SK-N-SH (cell line): ENCODE results near the gene PWP1. TPM values are rescaled to one million over a fixed set of nuclear protein-coding genes. Genes with fewer than 3 reads are reported as not detected.

ENCODE experiments used
- CTCF ChIA-PET: fragments of 300-600, 350-600 bp; formaldehyde crosslinking; extraction: SDS; loops from one replicate; lab custom pipeline; 2021; lab: Yijun Ruan, JAX
- POLR2A ChIA-PET: fragments of 350-600 bp; sonication (Branson Sonifier 250); formaldehyde crosslinking; extraction: SDS; loops from one replicate; lab custom pipeline; 2020; ENCODE audit warnings: antibody characterized with exemption, inconsistent platforms; lab: Yijun Ruan, JAX
- DNase-seq: peaks from one replicate; pipeline ENCODE4 v3.0.0; 2012
- H2AFZ ChIP-seq: fragments of 200-600 bp; sonication (generic); 2 replicates; pipeline ENCODE4 v1.8.1; 2016; ENCODE audit warnings: antibody characterized with exemption, mild to moderate bottlenecking, low read depth
- H3F3A ChIP-seq: fragments of 200-600 bp; sonication (generic); replicated peaks from 2 replicates; pipeline ENCODE3; 2016; ENCODE audit warnings: antibody characterized with exemption, mild to moderate bottlenecking; ENCODE audit not compliant: insufficient read depth
- H3K27ac ChIP-seq, 2 experiments: fragments of 200-500 bp in 1 of 2; fragments of 200-600 bp in 1 of 2; sonication (Bioruptor generic) in 1 of 2; sonication (generic), shearing (Covaris generic) in 1 of 2; 2 replicates each; pipeline versions ENCODE4 v1.5.1 to v1.6.1; 2014 to 2016; ENCODE audit warnings: low read depth in 2 of 2, inconsistent platforms in 1 of 2, low read length in 1 of 2, mild to moderate bottlenecking in 1 of 2, mixed read lengths in 1 of 2
- H3K27me3 ChIP-seq: fragments of 200-600 bp; sonication (generic), shearing (Covaris generic); 2 replicates; pipeline ENCODE4 v1.6.1; 2016; ENCODE audit warnings: mixed run types; ENCODE audit not compliant: insufficient read depth
- H3K36me3 ChIP-seq, 2 experiments: fragments of 200-500 bp in 1 of 2; fragments of 200-600 bp in 1 of 2; sonication (Bioruptor generic) in 1 of 2; sonication (generic) in 1 of 2; replicated peaks in 1 of 2; 2 replicates each; pipeline versions ENCODE3 to v1.5.1; 2014 to 2016; ENCODE audit warnings: low read length in 1 of 2, mild to moderate bottlenecking in 1 of 2; ENCODE audit not compliant: insufficient read depth in 2 of 2, control insufficient read depth in 1 of 2
- H3K4me1 ChIP-seq, 2 experiments: fragments of 200-500 bp in 1 of 2; fragments of 200-600 bp in 1 of 2; sonication (Bioruptor generic) in 1 of 2; sonication (generic), shearing (Covaris generic) in 1 of 2; 2 replicates each; pipeline versions ENCODE4 v1.5.1 to v1.6.1; 2014 to 2016; ENCODE audit warnings: low read depth in 1 of 2, low read length in 1 of 2, mixed run types in 1 of 2; ENCODE audit not compliant: insufficient read depth in 2 of 2, control insufficient read depth in 1 of 2
- H3K4me2 ChIP-seq: fragments of 200-600 bp; sonication (generic), shearing (Covaris generic); 2 replicates; pipeline ENCODE4 v1.6.1; 2017; ENCODE audit warnings: mixed run types
- H3K4me3 ChIP-seq, 2 experiments: fragments of 200-500 bp in 1 of 2; fragments of 200-600 bp in 1 of 2; sonication (Bioruptor generic) in 1 of 2; sonication (generic), shearing (Covaris generic) in 1 of 2; 2 replicates each; pipeline versions ENCODE4 v1.5.1 to v1.8.1; 2014 to 2016; ENCODE audit warnings: low read depth in 2 of 2, inconsistent platforms in 1 of 2, low read length in 1 of 2, mild to moderate bottlenecking in 1 of 2, mixed read lengths in 1 of 2, moderate library complexity in 1 of 2
- H3K79me2 ChIP-seq: fragments of 200-600 bp; sonication (generic); 2 replicates; pipeline ENCODE4 v1.8.1; 2017; ENCODE audit warnings: mild to moderate bottlenecking; ENCODE audit not compliant: insufficient read depth
- H3K9ac ChIP-seq: fragments of 200-600 bp; sonication (generic); 2 replicates; pipeline ENCODE4 v1.6.1; 2017; ENCODE audit warnings: mixed run types
- H3K9me2 ChIP-seq: fragments of 200-600 bp; sonication (generic); 2 replicates; pipeline ENCODE4 v1.6.1; 2017; ENCODE audit warnings: mixed run types
- H3K9me3 ChIP-seq: fragments of 200-600 bp; sonication (generic); 2 replicates; pipeline ENCODE4 v1.6.1; 2017; ENCODE audit warnings: mixed run types, mild to moderate bottlenecking, moderate library complexity
- H4K20me1 ChIP-seq: fragments of 200-600 bp; sonication (generic); 2 replicates; pipeline ENCODE4 v1.6.1; 2017; ENCODE audit warnings: mild to moderate bottlenecking, mixed run types; ENCODE audit not compliant: insufficient read depth
- CHD2 ChIP-seq: fragments of 150-350 bp; IDR thresholded peaks from 2 replicates; pipeline ENCODE4 v1.6.1; 2018; ENCODE audit warnings: low read length; ENCODE audit not compliant: partially characterized antibody
- EZH2phosphoT487 ChIP-seq: fragments of 200-600 bp; sonication (generic); IDR thresholded peaks from 2 replicates; pipeline ENCODE4 v1.6.1; 2017; ENCODE audit warnings: low read depth, mixed run types, mild to moderate bottlenecking, antibody characterized with exemption, moderate library complexity, borderline replicate concordance
- FOXJ3 ChIP-seq: sonication (generic); formaldehyde crosslinking; IDR thresholded peaks from 2 replicates; pipeline ENCODE4 v1.5.1; 2020; ENCODE audit warnings: mild to moderate bottlenecking, missing genetic modification reagents
- FOXM1 ChIP-seq: IDR thresholded peaks from 2 replicates; pipeline ENCODE4 v1.4.0; 2012; ENCODE audit warnings: low read depth, mild to moderate bottlenecking
- GABPA ChIP-seq: IDR thresholded peaks from 2 replicates; pipeline ENCODE4 v1.4.0; 2012; ENCODE audit warnings: low read depth, mild to moderate bottlenecking
- GATA2 ChIP-seq: sonication (generic); formaldehyde crosslinking; IDR thresholded peaks from 2 replicates; pipeline ENCODE4 v1.5.0; 2020; ENCODE audit warnings: mild to moderate bottlenecking, missing genetic modification reagents
- MEF2A ChIP-seq: IDR thresholded peaks from 2 replicates; pipeline ENCODE4 v1.4.0; 2012; ENCODE audit warnings: low read depth, borderline replicate concordance
- MXI1 ChIP-seq: IDR thresholded peaks from 2 replicates; pipeline ENCODE4 v1.6.1; 2012; ENCODE audit warnings: mild to moderate bottlenecking, low read depth, low read length, improper control_type of control experiment
- NRF1 ChIP-seq: IDR thresholded peaks from 2 replicates; pipeline ENCODE4 v1.6.1; 2012; ENCODE audit warnings: low read depth, mild to moderate bottlenecking, low read length
- POLR2AphosphoS5 ChIP-seq: IDR thresholded peaks from 2 replicates; pipeline ENCODE4 v1.6.1; 2012; ENCODE audit warnings: low read depth, low read length
- RCOR1 ChIP-seq: fragments of 150-350 bp; IDR thresholded peaks from 2 replicates; pipeline ENCODE4 v1.6.1; 2017; ENCODE audit warnings: antibody characterized with exemption, low read length
- RFX5 ChIP-seq: IDR thresholded peaks from 2 replicates; pipeline ENCODE4 v1.6.1; 2012; ENCODE audit warnings: mild to moderate bottlenecking, improper control_type of control experiment, low read length
- SIN3A ChIP-seq: IDR thresholded peaks from 2 replicates; pipeline ENCODE4 v1.6.1; 2012; ENCODE audit warnings: low read depth, mild to moderate bottlenecking, low read length, moderate library complexity, borderline replicate concordance
- YY1 ChIP-seq: IDR thresholded peaks from 2 replicates; pipeline ENCODE4 v1.4.0; 2012; ENCODE audit warnings: low read depth, mild to moderate bottlenecking
- WGBS: methylation state at CpG from one replicate; pipeline ENCODE4 v1.1.6; 2017; ENCODE audit warnings: low lambda C conversion rate; 5-methylcytosine and 5-hydroxymethylcytosine counted together
- polyA plus RNA-seq, 3 experiments: library from polyadenylated mRNA; depleted of rRNA; stranded (reverse); fragments of >200 nt; gene quantifications; 2 replicates each; pipeline ENCODE4 v1.2.3, GENCODE V29; 2012
- TF ChIP-seq, protein P1 (sequence below): IDR thresholded peaks from 2 replicates; pipeline ENCODE4 v1.4.0; 2012; ENCODE audit warnings: low read depth, borderline replicate concordance
- TF ChIP-seq, protein P2 (sequence below): fragments of 150-350 bp; IDR thresholded peaks from 2 replicates; pipeline ENCODE4 v1.6.1; 2016; ENCODE audit warnings: mild to moderate bottlenecking, low read depth, low read length
- TF ChIP-seq, protein P3 (sequence below): fragments of 200-600 bp; sonication (generic); IDR thresholded peaks from 2 replicates; pipeline ENCODE4 v1.6.1; 2017; ENCODE audit warnings: antibody characterized with exemption, mild to moderate bottlenecking, moderate library complexity

The PWP1 gene
- polyA plus RNA-seq, 1 of the 3 experiments (the other 2 are of a cell fraction) = 129 TPM

DNA sequence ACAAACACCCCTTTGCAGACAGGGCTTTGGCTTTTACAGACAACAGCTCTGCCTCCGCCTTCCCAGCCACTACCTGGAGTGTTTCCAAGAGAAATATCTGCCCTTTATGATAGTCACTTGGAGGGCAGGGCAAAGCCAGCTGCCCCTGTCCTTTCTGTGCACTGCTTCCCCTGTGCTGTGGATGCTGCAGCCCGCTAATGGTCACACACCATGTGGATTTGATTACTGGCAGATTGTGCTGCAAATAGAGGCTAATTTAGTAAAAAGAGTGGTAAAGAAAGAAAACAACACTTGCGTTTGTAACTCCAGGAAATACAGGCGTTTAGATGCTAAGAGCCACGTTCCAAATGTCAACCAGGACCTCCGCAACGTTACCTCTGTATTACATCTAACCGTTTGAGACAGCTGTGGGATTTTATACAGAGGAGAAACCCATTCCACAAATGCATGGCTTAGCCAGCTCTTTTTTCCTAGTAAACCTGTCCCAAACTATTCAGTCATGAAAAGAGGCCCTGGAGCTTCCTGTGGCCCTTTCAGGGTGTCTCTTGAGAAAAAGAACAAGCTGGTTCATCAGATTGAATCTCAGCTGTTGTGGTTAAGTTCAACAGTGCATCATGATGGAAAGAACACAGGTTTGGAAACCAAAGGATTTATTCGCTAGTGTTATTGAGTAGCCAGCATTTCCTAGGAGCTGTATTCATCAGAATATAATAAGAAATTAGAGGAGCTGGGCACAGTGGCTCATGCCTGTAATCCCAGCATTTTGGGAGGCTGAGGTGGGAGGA is 30.1 kb upstream of the PWP1 start (continued):
- TF ChIP-seq RCOR1 = peak; percentile 83
- TF ChIP-seq, all 33 proteins: peak for 8

DNA sequence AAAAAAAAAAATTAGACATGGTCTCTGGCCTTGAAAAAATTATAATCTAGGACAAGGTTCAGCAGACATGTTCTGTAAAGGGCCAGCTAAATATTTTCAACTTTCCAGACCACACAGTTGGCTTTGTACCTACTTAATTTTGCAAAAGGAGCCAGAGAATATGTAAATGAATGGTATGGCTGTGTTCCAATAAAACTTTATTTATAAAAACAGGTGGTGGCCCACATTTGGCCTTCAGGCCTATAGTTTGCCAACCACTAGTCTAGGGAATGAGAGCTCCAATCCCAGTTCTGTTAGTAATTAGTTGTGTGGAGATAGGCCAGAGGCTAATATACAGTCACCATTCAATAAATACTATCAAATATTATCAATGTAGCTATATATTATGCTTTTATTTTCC is 29.3 kb upstream of the PWP1 start:
- H3K9ac ChIP-seq = no peak overlapping the region
- H3K4me3 ChIP-seq = no peak overlapping the region
- no peak for TF ChIP-seq POLR2AphosphoS5
- TF ChIP-seq YY1 = no peak
- TF ChIP-seq CHD2 = no peak
- TF ChIP-seq, protein P1, sequence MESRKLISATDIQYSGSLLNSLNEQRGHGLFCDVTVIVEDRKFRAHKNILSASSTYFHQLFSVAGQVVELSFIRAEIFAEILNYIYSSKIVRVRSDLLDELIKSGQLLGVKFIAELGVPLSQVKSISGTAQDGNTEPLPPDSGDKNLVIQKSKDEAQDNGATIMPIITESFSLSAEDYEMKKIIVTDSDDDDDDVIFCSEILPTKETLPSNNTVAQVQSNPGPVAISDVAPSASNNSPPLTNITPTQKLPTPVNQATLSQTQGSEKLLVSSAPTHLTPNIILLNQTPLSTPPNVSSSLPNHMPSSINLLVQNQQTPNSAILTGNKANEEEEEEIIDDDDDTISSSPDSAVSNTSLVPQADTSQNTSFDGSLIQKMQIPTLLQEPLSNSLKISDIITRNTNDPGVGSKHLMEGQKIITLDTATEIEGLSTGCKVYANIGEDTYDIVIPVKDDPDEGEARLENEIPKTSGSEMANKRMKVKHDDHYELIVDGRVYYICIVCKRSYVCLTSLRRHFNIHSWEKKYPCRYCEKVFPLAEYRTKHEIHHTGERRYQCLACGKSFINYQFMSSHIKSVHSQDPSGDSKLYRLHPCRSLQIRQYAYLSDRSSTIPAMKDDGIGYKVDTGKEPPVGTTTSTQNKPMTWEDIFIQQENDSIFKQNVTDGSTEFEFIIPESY = no peak
- TF ChIP-seq MXI1 = no peak
- no peak for TF ChIP-seq EZH2phosphoT487
- no peak for TF ChIP-seq GABPA
- TF ChIP-seq GATA2 (CRISPR knock-in tag) = no peak
- H4K20me1 ChIP-seq = no peaks in the 10 kb centered on the region
- no peaks in the 10 kb centered on the region for H3K79me2 ChIP-seq
- peak overlapping the region in 1 of 2 experiments; percentile 98; a peak in 2 of 4 replicates for H3K27ac ChIP-seq
- DNase-seq = no peak
- no peaks in the 10 kb centered on the region for H3K9me2 ChIP-seq
- no peaks in the 10 kb centered on the region for H3K9me3 ChIP-seq
- peaks cover 0 to 30% of the 10 kb centered on the region in 2 experiments; a peak in 2 of 4 replicates for H3K4me1 ChIP-seq
- H3K4me2 ChIP-seq = no peak overlapping the region
- ChIA-PET CTCF (interaction anchor here (1.0 to 2.2 kb wide), 5 partner anchors 16 to 564 kb away, joined by 3 to 11 read pairs (median 4); no protein-coding TSS in a partner anchor), POLR2A (interaction anchor here (0.9 to 1.1 kb wide), 2 partner anchors 10 to 22 kb away, joined by 3 read pairs; no protein-coding TSS in a partner anchor)
- no peaks in the 10 kb centered on the region for H3F3A ChIP-seq
- H3K36me3 ChIP-seq = no peaks in the 10 kb centered on the region
- no peaks in the 10 kb centered on the region for H3K27me3 ChIP-seq
- H2AFZ ChIP-seq = no peak overlapping the region

DNA sequence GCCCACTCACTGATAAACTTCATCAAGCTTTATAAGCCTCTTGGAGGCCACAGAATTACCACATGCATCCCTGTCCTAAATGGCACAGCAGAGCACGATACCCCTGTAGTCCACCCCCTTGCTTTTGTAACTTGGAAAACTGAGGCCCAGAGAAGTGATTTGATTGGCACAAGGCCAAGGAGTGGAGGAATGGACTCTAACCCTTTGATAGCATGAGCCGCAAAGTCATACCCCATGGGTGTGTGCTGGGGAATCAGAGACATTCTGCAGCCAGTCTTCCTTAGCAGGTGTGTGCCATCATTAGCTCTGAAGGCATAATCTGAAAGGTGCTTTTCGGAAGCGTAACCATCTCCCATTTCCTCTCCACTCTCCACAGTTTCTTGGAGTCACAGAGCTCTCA is 28.5 kb upstream of the PWP1 start:
- no peaks in the 10 kb centered on the region for H3K36me3 ChIP-seq
- CTCF ChIA-PET = interaction anchor here (1.0 to 2.2 kb wide), 4 partner anchors 17 to 565 kb away, joined by 3 to 9 read pairs (median 4); no protein-coding TSS in a partner anchor
- no peaks in the 10 kb centered on the region for H3F3A ChIP-seq
- peak overlapping the region in 1 of 2 experiments; percentile 98; a peak in 1 of 4 replicates for H3K27ac ChIP-seq
- no peaks in the 10 kb centered on the region for H3K9me2 ChIP-seq
- H4K20me1 ChIP-seq = no peaks in the 10 kb centered on the region
- POLR2A ChIA-PET = no interaction called here
- H2AFZ ChIP-seq = no peak overlapping the region
- DNase-seq = no peak
- WGBS = 91% methylated on average over 4 of the region's 4 CpGs
- peaks cover 0 to 22% of the 10 kb centered on the region in 2 experiments; a peak in 2 of 4 replicates for H3K4me1 ChIP-seq
- H3K27me3 ChIP-seq = no peaks in the 10 kb centered on the region
- H3K9me3 ChIP-seq = no peaks in the 10 kb centered on the region
- H3K4me2 ChIP-seq = no peak overlapping the region
- H3K9ac ChIP-seq = no peak overlapping the region
- no peaks in the 10 kb centered on the region for H3K79me2 ChIP-seq
- no peak overlapping the region for H3K4me3 ChIP-seq
- TF ChIP-seq, protein P2, sequence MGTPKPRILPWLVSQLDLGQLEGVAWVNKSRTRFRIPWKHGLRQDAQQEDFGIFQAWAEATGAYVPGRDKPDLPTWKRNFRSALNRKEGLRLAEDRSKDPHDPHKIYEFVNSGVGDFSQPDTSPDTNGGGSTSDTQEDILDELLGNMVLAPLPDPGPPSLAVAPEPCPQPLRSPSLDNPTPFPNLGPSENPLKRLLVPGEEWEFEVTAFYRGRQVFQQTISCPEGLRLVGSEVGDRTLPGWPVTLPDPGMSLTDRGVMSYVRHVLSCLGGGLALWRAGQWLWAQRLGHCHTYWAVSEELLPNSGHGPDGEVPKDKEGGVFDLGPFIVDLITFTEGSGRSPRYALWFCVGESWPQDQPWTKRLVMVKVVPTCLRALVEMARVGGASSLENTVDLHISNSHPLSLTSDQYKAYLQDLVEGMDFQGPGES = no peak
- no peak for TF ChIP-seq FOXJ3 (CRISPR knock-in tag)
- no peak for TF ChIP-seq MEF2A
- TF ChIP-seq NRF1 = no peak
- TF ChIP-seq, protein P3, sequence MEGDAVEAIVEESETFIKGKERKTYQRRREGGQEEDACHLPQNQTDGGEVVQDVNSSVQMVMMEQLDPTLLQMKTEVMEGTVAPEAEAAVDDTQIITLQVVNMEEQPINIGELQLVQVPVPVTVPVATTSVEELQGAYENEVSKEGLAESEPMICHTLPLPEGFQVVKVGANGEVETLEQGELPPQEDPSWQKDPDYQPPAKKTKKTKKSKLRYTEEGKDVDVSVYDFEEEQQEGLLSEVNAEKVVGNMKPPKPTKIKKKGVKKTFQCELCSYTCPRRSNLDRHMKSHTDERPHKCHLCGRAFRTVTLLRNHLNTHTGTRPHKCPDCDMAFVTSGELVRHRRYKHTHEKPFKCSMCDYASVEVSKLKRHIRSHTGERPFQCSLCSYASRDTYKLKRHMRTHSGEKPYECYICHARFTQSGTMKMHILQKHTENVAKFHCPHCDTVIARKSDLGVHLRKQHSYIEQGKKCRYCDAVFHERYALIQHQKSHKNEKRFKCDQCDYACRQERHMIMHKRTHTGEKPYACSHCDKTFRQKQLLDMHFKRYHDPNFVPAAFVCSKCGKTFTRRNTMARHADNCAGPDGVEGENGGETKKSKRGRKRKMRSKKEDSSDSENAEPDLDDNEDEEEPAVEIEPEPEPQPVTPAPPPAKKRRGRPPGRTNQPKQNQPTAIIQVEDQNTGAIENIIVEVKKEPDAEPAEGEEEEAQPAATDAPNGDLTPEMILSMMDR = no peak
- TF ChIP-seq RCOR1 = no peak
- TF ChIP-seq RFX5 = no peak
- TF ChIP-seq POLR2AphosphoS5 = no peak
- TF ChIP-seq, protein P1 = no peak
- TF ChIP-seq MXI1 = no peak
- no peak for TF ChIP-seq FOXM1
- no peak for TF ChIP-seq SIN3A
